Hindlimb muscle (tissue), 1 donor: ENCODE results near the gene CKLF. TPM values are rescaled to one million over a fixed set of nuclear protein-coding genes. Genes with fewer than 3 reads are reported as not detected.
"Not testable (repeated sequence)": the region's sequence is repeated elsewhere in the genome, so short reads cannot be mapped to it uniquely, and the experiment has no call there.

Source experiments
- DNase-seq: peaks from one replicate; pipeline ENCODE4 v3.0.0-alpha.2; 2013
- polyA plus RNA-seq: library from polyadenylated mRNA; unstranded; fragments of 120-200 nt; gene quantifications from one replicate; pipeline ENCODE4 v1.2.1, GENCODE V29; 2013; ENCODE audit not compliant: insufficient read length

The CKLF gene
- polyA plus RNA-seq, 1 donor = 23.3 TPM

DNA sequence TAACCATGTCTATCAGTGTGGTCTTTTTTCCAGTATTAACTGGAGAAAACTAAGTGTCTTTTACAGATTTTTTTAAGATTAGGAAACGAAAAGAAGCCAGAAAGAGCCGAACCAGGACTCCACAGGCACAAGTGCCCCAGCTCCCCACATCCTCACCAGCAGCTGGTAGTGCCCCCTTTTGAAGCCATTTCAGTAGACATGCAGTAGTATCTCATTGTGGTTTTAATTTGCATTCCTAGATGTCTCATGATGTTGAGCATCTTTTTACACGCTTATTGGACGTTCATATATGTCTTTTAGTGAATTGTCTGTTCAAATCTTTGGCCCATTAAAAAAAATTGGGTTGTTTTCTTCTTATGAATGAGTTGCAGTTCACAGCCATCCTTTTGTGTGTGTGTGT is 47.4 kb downstream of the CKLF start:
- no peak for DNase-seq

GRCh38 chr16:66600477-66600876 is 48.1 kb downstream of the CKLF start:
- no peak for DNase-seq

DNA sequence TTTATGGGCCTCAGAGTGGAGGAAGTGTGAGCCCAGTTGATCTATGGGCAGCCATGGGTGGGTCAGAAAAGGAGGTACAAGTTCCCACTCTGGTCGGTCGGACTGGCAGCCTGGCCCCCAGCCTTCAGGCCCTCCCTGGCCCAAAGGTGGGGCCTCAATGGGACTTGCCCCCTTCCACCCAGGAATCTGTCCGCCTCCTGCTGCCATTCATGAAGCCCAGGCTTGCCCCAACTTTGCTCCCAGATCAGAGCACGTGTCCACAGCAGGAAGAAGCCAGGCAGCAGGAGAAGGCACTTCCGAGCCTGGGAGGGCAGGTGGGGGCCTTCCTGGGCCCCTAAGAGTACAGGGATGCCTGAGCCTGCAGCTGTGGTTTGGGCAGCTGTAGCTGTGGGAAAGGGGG is 49.1 kb downstream of the CKLF start:
- no peak for DNase-seq

DNA sequence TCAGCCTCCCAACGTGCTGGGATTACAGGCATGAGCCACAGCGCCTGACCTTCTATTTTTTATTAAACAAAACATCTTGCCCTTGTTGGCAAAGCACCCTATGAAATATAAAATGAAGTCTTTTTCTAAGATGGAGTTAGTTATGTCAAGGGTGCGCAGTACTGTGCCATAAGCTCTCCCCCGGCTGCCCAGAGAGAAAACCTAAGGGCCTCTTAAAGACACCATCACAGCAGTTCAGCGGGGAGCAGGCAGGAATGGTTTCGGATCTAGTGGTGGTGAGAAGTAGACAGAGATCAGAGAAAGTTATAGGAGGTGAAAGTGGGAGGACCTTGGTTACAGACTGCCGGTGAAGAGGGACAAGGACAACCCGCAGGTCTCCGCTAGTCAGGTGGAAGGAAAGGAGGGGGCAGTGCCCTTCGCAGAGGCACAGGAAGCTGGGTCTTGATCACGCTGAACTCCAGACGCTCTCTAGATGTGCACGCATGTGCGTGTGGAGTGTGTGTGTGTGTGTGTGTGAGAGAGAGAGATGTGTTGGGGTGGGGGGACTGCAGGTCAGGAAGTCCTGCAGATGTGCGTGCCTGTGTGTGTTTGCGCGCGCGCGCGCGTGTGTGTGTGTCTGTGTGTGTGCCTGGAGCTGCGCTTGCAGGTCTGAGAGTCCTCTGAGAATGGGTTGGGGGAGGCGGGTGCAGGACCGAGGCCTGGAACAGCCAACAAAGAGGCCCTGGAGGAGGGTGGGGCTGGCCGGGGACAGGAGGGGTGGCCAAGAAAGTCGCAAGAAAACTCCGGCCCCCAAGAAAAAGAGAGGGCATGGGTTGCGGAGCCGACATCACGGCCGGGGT is 51.4 kb downstream of the CKLF start:
- DNase-seq = peak; percentile 87

- DNase-seq = peak; percentile 82
Observed at GRCh38 chr16:66604376-66605176, 52.2 kb downstream of the CKLF start, which contains the start of gene CMTM3. CMTM3 (plus strand) TSS chr16:66604704; CDS start chr16:66604806, 102 bp downstream.

- DNase-seq = peak; percentile 58
Observed at GRCh38 chr16:66605177-66605978, 53.0 kb downstream of the CKLF start.

GRCh38 chr16:66605979-66606751 is 53.8 kb downstream of the CKLF start:
- no peak for DNase-seq

GRCh38 chr16:66608241-66609138 is 56.1 kb downstream of the CKLF start:
- peak; percentile 77 for DNase-seq

GRCh38 chr16:66609139-66609510 is 56.7 kb downstream of the CKLF start:
- no peak for DNase-seq

DNA sequence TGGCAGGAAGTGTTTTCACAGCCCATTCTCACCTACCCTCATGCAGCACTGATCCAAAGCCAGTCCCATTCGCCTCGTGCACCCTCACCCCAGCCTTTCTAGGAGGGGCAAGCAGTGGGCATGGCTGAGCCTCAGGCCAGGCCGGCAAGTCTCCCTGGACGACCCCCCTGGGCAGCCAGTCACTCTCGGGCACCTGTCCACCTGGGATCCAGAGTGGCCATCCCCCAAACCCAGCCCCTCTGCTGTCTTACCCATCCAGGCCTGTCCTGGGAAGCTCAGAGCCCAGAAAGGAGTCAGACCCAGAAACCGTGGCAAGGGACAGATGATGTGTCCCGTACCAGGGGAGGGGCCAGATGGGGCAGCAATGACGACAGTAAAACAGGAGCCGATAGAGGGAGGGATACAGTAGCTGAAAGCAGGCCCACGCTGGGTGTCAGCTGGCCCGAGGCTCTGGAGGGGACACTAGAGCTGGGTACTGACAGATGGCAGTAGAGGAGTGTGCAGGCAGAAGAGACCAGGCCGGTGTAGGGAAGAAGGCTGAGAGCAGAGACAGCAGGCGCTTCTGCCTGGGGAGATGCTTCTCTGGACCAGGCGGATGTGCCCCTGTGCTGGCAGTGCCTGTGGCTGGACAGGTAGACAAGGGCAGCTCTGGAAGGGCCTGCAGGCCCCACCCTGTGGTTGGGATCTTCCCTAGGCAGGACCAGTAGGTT is 57.9 kb downstream of the CKLF start:
- DNase-seq = no peak

DNA sequence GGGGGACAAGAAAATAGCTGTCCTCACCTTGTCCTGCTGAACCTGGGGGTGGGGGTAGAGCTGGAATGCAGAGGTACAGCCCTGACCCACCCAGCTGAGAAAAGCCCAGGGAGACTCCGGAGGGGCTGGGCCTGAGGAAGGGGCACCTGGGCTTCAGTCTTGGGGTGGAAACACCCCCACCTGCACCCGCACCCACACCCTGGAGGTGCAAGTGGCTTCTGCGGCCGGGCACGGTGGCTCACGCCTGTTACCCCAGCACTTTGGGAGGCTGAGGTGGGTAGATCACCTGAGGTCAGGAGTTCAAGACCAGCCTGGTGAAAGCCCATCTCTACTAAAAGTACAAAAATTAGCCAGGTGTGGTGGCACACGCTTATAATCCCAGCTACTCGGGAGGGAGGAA is 59.5 kb downstream of the CKLF start:
- not testable (repeated sequence) for DNase-seq

DNA sequence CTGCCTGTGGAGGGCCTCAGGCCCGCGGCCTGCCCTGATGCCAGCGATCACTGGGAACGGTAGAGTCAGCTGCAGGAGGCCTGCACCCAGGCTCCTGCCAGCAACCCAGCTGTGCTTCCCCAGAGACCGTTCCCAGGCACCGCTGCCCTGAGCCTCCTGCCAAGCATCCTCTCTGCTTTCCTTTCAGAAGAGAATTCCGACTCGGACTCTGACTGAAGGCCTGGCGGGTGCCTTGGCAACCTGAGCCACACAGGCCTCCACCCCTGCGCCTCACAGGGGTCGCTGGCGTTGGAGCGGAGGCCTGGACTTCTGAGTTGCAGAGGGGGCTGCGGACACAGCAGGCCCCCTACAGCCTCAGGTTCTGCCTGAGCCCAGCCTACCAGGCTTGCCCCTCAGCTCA is 60.0 kb downstream of the CKLF start:
- DNase-seq = no peak

- no peak for DNase-seq
Observed at GRCh38 chr16:66614161-66614802, 61.9 kb downstream of the CKLF start.

Other genes with a start within 250 kb of the CKLF start
- 95.8 TPM for gene CDH5, start 185.9 kb upstream of the CKLF start, polyA plus RNA-seq
- 0.79 TPM for gene BEAN1, start 125.3 kb upstream of the CKLF start, polyA plus RNA-seq
- gene TK2, start 2.5 kb upstream of the CKLF start, polyA plus RNA-seq = 15.7 TPM
- gene CMTM1, start 13.9 kb downstream of the CKLF start, polyA plus RNA-seq = 5.5 TPM
- 0.71 TPM for gene CMTM2, start 26.9 kb downstream of the CKLF start, polyA plus RNA-seq
- gene CMTM3, start 52.1 kb downstream of the CKLF start, polyA plus RNA-seq = 55.3 TPM
- gene CMTM4, start 144.2 kb downstream of the CKLF start, polyA plus RNA-seq = 8.0 TPM
- 79.5 TPM for gene DYNC1LI2, start 199.0 kb downstream of the CKLF start, polyA plus RNA-seq
- not detected for gene TERB1, start 249.0 kb downstream of the CKLF start, polyA plus RNA-seq